GM18873 (cell line): ENCODE measurements around the gene DNAJB4.

Experiments used
- ATAC-seq: cut with Tn5 transposase; IDR thresholded peaks from one replicate; pipeline ENCODE4 v1.9.1; 2021; ENCODE audit warnings: mild to moderate bottlenecking, moderate library complexity, moderate number of reproducible peaks; ENCODE audit not compliant: unreplicated experiment, low FRiP score

The DNAJB4 gene

DNA sequence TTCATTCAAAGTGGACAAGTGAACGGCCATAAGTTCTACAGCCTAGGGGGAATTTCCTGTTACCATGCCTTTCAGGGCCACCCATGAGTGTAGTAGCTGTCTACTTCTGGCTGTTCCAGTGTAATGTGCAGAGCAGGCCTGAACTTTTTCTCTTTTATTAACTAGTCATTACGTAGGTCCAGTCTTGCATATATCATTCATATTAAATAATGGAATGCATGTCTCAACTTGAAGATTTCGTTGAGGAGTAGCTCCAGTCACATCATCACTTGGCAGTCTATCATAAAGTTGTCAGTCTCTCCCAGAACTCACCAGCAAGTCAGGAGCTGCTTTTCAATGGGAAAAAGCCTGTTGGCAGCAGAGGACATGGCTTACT lies 29.0 kb downstream of the DNAJB4 start:
- no peak for ATAC-seq

DNA sequence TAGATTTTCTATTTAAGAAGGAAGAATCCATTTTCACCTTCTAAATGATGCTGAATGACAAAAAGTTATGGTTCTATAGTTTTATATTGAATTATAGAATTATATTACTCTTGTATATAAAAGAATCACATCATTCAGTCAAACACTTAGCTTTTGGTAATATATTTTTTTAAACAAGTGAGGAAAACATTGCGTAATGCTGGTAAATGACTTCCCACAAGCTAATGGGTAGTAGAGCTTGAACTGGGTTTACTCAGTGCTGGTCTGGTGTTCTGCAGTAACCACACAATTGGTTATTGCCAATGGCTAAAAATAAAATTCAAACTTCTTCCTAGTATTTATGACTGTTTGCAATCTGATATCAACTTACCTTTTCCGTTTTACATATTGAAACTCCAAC lies 30.4 kb downstream of the DNAJB4 start:
- no peak for ATAC-seq

DNA sequence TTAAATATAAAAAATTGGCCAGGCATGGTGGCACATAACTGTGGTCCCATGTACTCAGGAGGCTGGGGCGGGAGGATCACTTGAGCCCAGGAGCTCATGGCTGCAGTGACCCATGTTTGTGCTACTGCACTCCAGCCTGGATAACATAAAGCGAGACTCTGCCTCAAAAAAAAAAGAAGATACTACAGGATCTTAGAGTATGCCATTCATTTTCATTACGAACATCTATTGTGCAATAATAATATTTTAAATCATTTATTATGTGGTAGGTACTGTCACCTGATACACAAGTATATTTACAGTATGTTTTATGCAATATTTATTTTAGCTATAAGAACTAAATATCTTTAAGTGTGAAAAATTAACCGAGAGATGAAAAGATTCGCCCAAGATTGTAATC lies 31.7 kb downstream of the DNAJB4 start:
- no peak for ATAC-seq

GRCh38 chr1:78038071-78038470 lies 33.3 kb downstream of the DNAJB4 start:
- no peak for ATAC-seq

DNA sequence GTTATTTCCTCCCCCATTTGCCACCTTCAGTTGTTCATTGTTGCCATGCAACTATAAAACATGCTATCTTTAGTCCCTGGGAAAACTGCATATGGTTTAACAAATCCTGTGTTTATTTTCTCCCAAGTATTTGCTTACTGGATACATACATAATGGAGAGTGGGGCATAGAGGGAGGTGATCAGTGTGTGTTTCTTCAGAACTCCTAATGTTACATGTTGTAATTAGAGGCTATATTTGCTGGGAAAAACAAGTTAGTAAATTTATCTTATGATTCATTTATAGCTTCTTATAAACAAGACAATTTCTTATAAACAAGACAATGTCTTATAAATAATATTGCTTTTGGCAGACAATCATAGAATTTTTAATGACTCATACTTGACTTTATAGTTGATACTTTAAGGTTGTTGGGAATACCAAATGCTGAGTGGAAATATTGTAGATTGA lies 33.8 kb downstream of the DNAJB4 start:
- ATAC-seq: no peak

- ATAC-seq: no peak
Measured at GRCh38 chr1:78040484-78041089, 35.8 kb downstream of the DNAJB4 start.

- no peak for ATAC-seq
Measured at GRCh38 chr1:78043436-78043835, 38.7 kb downstream of the DNAJB4 start.

GRCh38 chr1:78044796-78045562 lies 40.2 kb downstream of the DNAJB4 start:
- no peak for ATAC-seq

- ATAC-seq: no peak
Measured at GRCh38 chr1:78045563-78045925, 40.8 kb downstream of the DNAJB4 start.

GRCh38 chr1:78045926-78046778 lies 41.4 kb downstream of the DNAJB4 start, which contains the start of gene GIPC2:
TSS of gene GIPC2 (plus strand) at chr1:78045966. CDS start at chr1:78046095, 129 bp downstream.
- no peak for ATAC-seq

DNA sequence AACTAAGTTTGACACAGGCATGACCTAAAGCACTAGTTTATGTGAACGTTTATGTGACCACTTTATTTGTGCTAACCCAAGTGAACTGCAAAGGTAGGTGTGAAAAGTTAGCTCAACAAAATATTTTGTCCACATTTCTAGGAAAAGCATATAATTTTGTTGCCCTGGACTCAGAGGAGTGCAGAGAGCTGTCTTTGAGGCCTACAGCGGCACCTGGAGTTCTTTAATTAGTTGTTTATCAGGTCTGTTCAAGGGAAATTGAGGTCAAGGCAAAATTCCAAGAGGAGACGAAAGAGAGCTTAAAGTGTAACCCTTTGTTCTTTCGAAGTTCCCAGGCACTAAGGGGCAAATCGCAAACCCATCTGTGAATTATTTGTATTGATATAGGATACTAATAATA lies 42.4 kb downstream of the DNAJB4 start:
- ATAC-seq: no peak

- ATAC-seq: no peak
Measured at GRCh38 chr1:78047631-78048030, 42.9 kb downstream of the DNAJB4 start.

DNA sequence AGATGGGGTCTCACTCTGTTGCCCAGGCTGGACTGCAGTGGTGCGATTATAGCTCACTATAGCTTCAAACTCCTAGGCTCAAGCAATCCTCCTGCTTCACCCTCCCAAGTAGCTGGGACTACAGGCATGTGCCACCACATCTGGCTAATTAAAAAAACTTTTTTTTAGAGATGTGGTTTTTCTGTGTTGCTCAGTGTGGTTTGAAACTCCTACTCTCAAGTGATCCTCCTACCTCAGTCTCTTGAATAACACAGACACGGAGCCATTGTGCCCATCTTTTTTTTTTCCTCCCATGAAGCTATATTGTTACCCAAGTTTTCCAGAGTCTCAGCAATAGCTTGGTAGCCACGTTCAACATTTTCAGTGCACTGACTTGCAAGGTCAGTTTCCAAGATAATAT lies 43.7 kb downstream of the DNAJB4 start:
- no peak for ATAC-seq

DNA sequence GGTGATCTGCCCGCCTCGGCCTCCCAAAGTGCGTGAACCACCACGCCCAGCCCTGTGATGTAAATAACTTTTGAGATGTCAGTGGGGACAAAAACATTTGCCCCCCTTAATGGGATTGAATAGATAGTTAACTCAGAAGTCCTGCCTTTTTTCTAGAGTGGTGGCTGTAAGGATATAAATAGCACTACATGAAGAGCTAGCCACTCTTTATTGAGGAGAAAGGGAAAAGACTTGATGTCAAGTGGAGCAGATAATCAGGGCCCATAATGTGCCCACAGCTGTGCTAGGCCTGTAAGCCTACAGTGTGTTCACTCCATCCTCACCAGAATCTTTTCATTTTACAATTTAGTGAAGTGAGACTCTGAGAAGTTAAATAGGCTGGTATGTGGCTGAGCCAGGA lies 44.7 kb downstream of the DNAJB4 start:
- ATAC-seq: no peak

DNA sequence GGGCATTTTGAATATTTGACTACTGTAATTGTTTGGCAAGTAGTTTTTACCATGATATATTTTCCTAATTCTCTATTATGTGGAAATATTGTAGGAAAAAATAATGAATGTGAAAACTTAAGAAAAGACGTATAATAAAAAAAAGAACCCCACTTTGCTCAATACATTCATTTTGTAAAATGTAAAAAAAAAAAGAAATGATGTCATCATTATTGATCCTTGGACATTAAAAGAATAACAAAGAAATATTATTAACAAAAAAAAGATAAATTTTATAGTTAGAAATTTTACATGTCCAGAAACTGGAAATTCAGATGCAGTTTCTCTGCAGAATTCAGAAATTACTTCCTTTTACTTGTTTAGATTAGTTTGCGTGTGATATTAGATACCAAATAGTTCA lies 46.3 kb downstream of the DNAJB4 start:
- no peak for ATAC-seq

DNA sequence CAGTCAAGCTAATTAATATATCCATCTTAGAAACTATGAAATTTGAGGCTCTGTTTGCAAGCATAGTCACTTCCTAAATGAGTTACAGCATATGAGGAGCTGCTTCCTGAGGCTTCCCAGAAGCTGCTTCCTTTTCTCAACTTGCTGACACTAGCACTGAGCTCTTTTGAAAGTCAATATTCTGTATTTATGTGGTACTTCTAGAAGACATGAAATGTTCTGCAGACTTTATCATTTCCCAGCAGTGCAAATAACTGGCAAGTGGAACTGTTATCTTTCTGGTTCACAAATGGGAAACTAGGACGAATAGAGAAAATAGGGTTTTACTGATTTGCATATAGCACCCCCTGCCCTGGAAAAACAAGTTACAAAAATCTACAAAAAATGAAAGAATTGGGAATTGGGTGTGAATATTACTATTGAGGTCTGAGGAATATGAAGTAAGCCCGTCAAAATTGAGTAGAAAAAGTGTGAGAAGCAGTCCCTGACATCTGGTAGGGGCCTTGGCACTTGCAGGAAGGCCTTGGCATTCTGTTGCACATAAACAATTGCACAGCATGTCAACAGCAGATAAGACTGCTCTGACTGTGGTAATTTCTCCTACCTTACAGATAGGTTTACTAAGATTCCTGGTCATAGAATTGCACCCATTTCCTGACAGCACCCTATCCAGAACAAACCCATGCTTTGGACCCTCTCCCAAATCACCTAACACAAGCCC lies 48.1 kb downstream of the DNAJB4 start:
- no peak for ATAC-seq

- no peak for ATAC-seq
Measured at GRCh38 chr1:78053498-78053897, 48.8 kb downstream of the DNAJB4 start.

DNA sequence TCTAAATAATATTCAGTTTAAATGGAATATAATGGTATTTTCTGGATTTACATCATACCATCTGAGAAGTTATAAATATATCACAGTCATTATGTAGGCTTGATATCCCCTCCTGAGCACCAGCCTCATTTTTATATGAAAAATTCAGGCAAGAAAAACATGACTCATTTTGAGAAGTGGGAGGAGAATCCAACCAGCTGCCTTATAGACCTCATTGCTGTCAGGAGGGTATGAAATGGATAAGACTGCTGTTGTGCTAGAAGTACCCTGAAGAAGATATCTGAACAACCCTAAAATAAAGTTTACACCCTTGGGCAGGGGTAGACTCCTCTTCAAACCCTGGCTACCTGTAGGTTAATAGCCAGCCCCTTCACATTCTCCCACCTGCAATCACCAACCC lies 49.8 kb downstream of the DNAJB4 start:
- ATAC-seq: no peak

GRCh38 chr1:78054972-78055371 lies 50.2 kb downstream of the DNAJB4 start:
- no peak for ATAC-seq

- no peak for ATAC-seq
Measured at GRCh38 chr1:78055565-78056132, 50.9 kb downstream of the DNAJB4 start.
